ENCODE measurements around the gene TBL2. TPM values are rescaled to one million over a fixed set of nuclear protein-coding genes. Genes with fewer than 3 reads are reported as not detected.
A peak's percentile ranks its signal among the peaks of the same experiment; 100 is the strongest.

The TBL2 gene, protein sequence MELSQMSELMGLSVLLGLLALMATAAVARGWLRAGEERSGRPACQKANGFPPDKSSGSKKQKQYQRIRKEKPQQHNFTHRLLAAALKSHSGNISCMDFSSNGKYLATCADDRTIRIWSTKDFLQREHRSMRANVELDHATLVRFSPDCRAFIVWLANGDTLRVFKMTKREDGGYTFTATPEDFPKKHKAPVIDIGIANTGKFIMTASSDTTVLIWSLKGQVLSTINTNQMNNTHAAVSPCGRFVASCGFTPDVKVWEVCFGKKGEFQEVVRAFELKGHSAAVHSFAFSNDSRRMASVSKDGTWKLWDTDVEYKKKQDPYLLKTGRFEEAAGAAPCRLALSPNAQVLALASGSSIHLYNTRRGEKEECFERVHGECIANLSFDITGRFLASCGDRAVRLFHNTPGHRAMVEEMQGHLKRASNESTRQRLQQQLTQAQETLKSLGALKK
- total RNA-seq, result 10 to 100 TPM; 14.4 to 32.9 (median 22.0) TPM

DNA sequence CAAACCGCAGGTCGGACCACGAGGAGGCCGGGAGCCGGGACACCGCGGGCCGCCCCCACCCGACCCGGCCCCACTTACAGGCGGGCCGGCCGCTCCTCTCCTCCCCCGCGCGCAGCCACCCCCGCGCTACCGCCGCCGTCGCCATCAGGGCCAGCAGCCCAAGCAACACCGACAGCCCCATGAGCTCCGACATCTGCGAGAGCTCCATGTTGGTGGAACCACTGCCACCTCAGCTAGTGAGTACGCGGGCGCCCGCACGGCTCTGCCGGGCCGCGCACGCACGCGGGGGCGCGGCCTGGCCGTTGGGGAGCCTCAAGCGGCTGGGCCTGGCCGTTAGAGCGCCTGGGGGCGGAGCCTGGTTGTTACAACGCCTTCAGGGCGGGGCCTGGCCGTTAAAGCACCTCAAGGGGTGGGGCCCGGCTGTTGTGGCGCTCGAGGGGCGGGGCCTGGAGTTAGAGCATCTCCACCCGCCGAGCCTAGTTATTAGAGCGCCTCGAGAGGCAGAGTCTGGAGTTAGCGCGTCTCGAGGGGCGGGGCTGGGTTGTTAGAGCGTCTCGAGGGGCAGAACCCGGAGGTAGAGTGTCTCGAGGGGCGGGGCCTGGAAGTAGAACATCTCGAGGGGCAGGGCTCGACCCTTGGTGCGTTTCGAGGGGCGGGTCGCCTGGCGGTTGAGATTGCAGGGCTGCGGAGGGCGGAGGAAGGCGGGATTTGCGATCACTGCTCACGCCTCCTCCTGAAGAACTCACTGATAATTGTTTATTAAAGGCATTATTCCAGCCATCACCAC is at the start of gene TBL2:
Gene TBL2, minus strand, starts transcription at position 238 of the 787 bp plus-strand sequence. Its CDS starts 30 bp downstream, at position 208.
- peak; percentile 90 to 91 for ATAC-seq
- Histone ChIP-seq H3K36me3 (peaks cover 0 to 18% of the 10 kb centered on the region in 2 donors), H3K27me3 (no peaks in the 10 kb centered on the region), H3K9me3 (no peaks in the 10 kb centered on the region), H3K4me3 (peak within 1 kb of the TSS; percentile 68 to 97 (median 84)), H3K4me1 (peaks cover 13 to 18% of the 10 kb centered on the region in 2 donors), H3K27ac (peak within 1 kb of the TSS; percentile 81 to 94 (median 88))
- intact Hi-C loops (cut with DNase I; ENCODE audit: low total_unique reads), result loop anchor here (1.0 kb wide), 2 partner anchors 21 to 56 kb away; partner anchors contain the start of genes BAZ1B and BCL7B
- in situ Hi-C loops (cut with MboI; ENCODE audit: low sequenced_read_pairs in 4 of 4), result no loop called here
- peak; percentile 97 to 99 for DNase-seq
- TF ChIP-seq, protein P1, sequence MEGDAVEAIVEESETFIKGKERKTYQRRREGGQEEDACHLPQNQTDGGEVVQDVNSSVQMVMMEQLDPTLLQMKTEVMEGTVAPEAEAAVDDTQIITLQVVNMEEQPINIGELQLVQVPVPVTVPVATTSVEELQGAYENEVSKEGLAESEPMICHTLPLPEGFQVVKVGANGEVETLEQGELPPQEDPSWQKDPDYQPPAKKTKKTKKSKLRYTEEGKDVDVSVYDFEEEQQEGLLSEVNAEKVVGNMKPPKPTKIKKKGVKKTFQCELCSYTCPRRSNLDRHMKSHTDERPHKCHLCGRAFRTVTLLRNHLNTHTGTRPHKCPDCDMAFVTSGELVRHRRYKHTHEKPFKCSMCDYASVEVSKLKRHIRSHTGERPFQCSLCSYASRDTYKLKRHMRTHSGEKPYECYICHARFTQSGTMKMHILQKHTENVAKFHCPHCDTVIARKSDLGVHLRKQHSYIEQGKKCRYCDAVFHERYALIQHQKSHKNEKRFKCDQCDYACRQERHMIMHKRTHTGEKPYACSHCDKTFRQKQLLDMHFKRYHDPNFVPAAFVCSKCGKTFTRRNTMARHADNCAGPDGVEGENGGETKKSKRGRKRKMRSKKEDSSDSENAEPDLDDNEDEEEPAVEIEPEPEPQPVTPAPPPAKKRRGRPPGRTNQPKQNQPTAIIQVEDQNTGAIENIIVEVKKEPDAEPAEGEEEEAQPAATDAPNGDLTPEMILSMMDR (IDR thresholded peaks at IDR 0.05 in 4 of 5, conservative IDR thresholded peaks at IDR 0.05 in 1 of 5), result peak in 2 of 5 experiments; percentile 23 to 31
- TF ChIP-seq POLR2A (IDR thresholded peaks at IDR 0.05), result peak; percentile 90 to 93

DNA sequence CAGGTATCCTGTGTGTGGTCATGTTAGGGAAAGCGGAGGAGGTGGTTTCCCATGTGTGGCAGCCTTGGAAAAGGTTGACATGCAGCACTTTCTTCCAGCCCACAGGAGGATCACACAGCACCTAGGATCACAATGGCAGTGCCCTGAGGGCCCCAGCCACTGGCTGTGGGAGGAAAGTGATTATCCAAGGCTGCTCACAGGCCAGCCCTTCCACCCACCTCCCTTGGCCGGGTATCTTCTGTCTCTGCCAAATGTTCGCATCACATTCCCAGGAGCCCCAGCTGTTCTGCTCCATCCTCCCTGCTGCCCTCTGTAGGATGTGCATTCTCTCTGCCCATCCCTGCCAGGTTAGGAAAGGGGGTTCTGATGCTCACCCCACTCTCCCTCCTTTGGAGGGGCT is 48.4 kb upstream of the TBL2 start:
- DNase-seq (no peak), ATAC-seq (no peak)
- Histone ChIP-seq H3K36me3 (no peaks in the 10 kb centered on the region), H3K27me3 (peaks cover 0 to 23% (median 20%) of the 10 kb centered on the region in 3 donors), H3K9me3 (no peaks in the 10 kb centered on the region), H3K4me3 (no peak overlapping the region), H3K4me1 (peaks cover 6 to 8% of the 10 kb centered on the region in 2 donors), H3K27ac (no peak overlapping the region)
- in situ Hi-C loops (cut with MboI; ENCODE audit: low sequenced_read_pairs in 4 of 4) (no loop called here), intact Hi-C loops (cut with DNase I; ENCODE audit: low total_unique reads) (loop anchor here (10.0 kb wide), 1 partner anchor 218 kb away; the partner anchor contains the start of gene METTL27)
- TF ChIP-seq, protein P1 (IDR thresholded peaks at IDR 0.05 in 4 of 5, conservative IDR thresholded peaks at IDR 0.05 in 1 of 5), result no peak
- TF ChIP-seq POLR2A (IDR thresholded peaks at IDR 0.05), result no peak

DNA sequence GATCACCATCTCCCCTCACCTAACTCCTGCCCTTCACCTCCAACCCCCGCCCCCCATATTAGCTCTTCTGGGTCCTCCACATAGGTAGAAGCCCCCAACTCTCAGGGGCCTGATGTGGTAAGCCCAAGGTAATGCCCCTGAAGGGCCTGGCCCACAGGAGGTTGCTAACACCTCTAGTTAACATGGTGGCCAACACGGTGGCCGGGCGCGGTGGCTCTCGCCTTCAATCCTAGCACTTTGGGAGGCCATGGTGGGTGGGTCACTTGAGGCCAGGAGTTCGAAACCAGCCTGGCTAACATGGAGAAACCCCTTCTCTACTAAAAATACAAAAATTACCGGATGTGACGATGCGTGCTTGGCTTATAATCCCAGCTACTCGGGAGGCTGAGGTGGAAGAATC is 46.9 kb upstream of the TBL2 start:
- in situ Hi-C loops (cut with MboI; ENCODE audit: low sequenced_read_pairs in 4 of 4) (no loop called here), intact Hi-C loops (cut with DNase I; ENCODE audit: low total_unique reads) (loop anchor here (10.0 kb wide), 1 partner anchor 220 kb away; the partner anchor contains the start of gene METTL27)
- Histone ChIP-seq H3K27me3 (peaks cover 0 to 23% (median 20%) of the 10 kb centered on the region in 3 donors), H3K27ac (no peak overlapping the region), H3K4me1 (peaks cover 6 to 8% of the 10 kb centered on the region in 2 donors), H3K9me3 (no peaks in the 10 kb centered on the region), H3K4me3 (no peak overlapping the region), H3K36me3 (no peaks in the 10 kb centered on the region)
- no peak for ATAC-seq
- TF ChIP-seq, protein P1 (IDR thresholded peaks at IDR 0.05 in 4 of 5, conservative IDR thresholded peaks at IDR 0.05 in 1 of 5), result no peak
- TF ChIP-seq POLR2A (IDR thresholded peaks at IDR 0.05), result no peak
- DNase-seq, result no peak

DNA sequence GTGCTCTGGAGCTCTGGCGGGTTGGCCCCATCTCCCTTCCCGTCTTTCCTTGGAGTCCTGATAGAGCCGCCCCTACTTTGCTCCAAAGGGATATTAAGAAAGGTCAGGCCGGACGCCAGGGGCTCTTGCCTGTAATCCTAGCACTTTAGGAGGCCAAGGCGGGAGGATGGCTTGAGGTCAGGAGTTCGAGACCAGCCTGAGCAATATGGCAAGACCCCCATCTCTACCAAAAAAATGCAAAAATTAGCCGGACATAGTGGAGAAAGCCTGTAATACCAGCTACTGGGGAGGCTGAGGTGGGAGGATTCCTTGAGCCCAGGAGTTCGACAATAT is 46.3 kb upstream of the TBL2 start:
- H3K4me3 ChIP-seq, result peak overlapping the region; percentile 73 to 88 (median 77)
- peaks cover 6 to 8% of the 10 kb centered on the region in 2 donors for H3K4me1 ChIP-seq
- in situ Hi-C loops (cut with MboI; ENCODE audit: low sequenced_read_pairs in 4 of 4), result loop anchor here in 1 of 4 donors (25.0 kb wide), 1 partner anchor 238 kb away; the partner anchor contains the start of gene TMEM270
- no peak for ATAC-seq
- no peak for DNase-seq
- H3K27me3 ChIP-seq, result peaks cover 0 to 20% (median 19%) of the 10 kb centered on the region in 3 donors
- peak overlapping the region in 2 of 4 donors; percentile 91 to 92 for H3K27ac ChIP-seq
- H3K36me3 ChIP-seq, result no peaks in the 10 kb centered on the region
- H3K9me3 ChIP-seq, result no peaks in the 10 kb centered on the region
- intact Hi-C loops (cut with DNase I; ENCODE audit: low total_unique reads), result loop anchor here (10.0 kb wide), 1 partner anchor 220 kb away; the partner anchor contains the start of gene METTL27
- TF ChIP-seq, protein P1 (IDR thresholded peaks at IDR 0.05 in 4 of 5, conservative IDR thresholded peaks at IDR 0.05 in 1 of 5), result no peak
- no peak for TF ChIP-seq POLR2A (IDR thresholded peaks at IDR 0.05)
